ENCODE measurements around the gene PLEKHM1.
A peak's percentile ranks its signal among the peaks of the same experiment; 100 is the strongest.
"Not testable (repeated sequence)": the region's sequence is repeated elsewhere in the genome, so short reads cannot be mapped to it uniquely, and the experiment has no call there.

Gene PLEKHM1

GRCh38 chr17:45441526-45442310 lies 48.8 kb downstream of the PLEKHM1 start:
- DNase-seq (ENCODE audit: low spot score) = no peak

- not testable (repeated sequence) for DNase-seq (ENCODE audit: low spot score)
These were observed 49.5 kb downstream of the PLEKHM1 start for GRCh38 chr17:45440839-45441515.

GRCh38 chr17:45440161-45440778 lies 50.3 kb downstream of the PLEKHM1 start:
- peak; percentile 19 for DNase-seq (ENCODE audit: low spot score)

DNA sequence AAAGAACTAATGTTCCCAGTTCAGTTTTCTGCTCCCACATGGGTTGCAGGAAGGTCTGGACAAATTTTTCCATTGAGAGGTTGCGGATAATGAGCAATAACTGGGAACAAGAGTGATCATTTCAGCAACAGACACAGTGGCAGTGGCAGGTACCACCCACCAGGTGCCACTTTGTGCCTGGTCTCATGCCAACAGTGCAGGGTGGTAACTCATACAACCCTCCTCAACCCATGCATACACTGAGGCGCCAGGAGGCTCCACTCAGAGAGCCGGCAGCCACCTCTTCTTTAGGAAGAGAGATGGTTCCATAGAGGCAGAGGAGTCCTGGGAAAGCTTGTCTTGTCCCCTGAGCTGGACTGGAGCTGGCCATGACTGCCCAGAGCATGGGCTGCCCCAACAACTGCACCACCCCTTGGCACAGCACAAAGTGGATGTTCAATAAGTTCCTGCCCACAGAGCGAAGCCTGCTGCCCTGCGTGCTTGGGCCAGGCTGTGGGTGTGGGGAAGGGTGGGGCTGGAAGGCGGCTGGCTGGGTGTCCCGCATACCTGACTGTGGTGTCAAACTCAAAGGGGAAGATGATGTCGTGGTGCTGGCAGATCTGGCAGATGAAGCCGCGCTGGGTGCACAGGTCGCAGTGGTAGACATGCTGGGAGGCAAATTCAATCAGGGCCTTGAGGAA lies 51.5 kb downstream of the PLEKHM1 start:
- DNase-seq (ENCODE audit: low spot score) = no peak

DNA sequence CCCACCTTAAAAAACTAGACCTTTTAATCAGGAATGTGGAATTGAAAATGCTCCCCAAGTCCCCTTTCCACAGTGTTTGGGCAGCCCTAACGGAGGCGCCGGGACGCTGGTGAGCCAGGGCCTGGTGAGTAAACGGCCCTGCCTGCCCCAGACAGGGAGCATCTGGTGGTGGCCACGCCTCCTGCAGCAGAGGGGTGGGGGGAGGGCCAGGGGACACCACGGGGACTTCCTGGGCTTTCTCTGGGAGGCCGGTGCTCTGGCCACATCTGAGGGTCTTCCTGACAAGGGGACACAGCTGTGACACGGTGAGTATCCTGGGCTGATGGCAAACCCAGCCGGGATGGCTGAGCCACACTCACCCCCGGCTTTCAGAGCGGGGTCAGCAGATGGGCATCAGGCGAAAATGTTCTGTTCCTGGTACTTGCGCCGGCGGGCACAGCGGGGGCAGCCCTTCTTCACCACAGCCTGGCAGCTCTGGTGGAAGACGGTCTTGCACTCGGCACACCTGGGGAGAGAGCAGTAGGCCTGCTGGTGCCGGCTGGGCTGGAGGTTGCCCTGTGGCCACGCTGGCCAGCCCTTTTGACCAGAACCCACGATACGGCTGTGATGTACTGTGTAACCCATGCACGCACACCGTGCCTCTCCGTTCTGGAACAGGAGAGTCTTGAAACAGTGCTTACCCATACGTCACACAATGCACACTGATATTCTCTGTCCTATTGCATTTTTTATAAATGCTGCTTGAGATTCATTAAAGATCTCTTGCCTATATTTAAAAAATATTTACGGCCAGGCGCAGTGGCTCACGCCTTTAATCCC lies 52.8 kb downstream of the PLEKHM1 start:
- DNase-seq (ENCODE audit: low spot score) = no peak

- DNase-seq (ENCODE audit: low spot score) = no peak
These were observed 53.7 kb downstream of the PLEKHM1 start for GRCh38 chr17:45436625-45437464.

DNA sequence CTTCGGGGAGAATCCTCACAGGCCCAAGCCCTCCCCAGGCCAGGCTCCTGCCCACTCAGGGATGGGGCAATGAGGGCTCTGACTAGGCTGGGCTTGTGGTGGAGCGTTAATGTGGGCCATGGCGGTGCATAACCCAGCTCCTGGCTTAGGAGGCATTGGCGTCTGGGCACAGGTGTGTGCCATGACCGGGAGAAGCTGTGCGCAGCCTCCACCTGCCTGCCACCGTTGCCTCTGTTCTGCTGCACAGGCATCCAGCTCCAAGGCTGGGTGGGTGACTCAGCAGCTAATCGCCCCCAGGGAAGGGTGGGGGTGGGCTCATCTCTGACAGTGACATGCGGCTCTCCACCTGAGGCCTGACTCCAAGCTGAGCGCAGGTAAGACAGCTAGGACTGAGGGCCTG lies 54.4 kb downstream of the PLEKHM1 start:
- DNase-seq (ENCODE audit: low spot score) = no peak

- DNase-seq (ENCODE audit: low spot score) = no peak
These were observed 55.0 kb downstream of the PLEKHM1 start for GRCh38 chr17:45435481-45435880.

DNA sequence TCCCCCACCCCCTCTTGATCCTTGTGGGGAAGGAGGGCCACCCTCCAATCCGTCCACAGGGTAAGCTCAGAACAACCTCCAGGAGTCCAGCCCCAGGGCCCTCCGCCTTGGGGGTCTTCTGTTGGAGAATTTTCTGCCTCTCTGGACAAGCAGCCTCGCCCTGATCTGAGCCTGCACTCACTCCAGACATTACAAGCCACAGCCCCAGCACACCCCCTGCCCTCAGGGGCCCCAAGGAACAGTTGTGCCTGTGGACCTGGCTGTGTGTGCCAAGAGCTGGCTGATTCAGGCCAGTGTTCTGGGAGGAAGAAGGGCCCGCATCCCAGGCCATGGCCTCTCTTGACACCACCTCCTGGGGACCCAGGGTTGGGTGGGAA lies 57.4 kb downstream of the PLEKHM1 start:
- no peak for DNase-seq (ENCODE audit: low spot score)

- DNase-seq (ENCODE audit: low spot score) = peak; percentile 38
These were observed 57.9 kb downstream of the PLEKHM1 start, which contains the start of gene ARHGAP27 for GRCh38 chr17:45432405-45433158. Gene ARHGAP27, minus strand, starts transcription at chr17:45432870. Its CDS starts 2,591 bp downstream, at chr17:45430279.

- DNase-seq (ENCODE audit: low spot score) = peak; percentile 84
These were observed 58.8 kb downstream of the PLEKHM1 start for GRCh38 chr17:45431531-45432404.

DNA sequence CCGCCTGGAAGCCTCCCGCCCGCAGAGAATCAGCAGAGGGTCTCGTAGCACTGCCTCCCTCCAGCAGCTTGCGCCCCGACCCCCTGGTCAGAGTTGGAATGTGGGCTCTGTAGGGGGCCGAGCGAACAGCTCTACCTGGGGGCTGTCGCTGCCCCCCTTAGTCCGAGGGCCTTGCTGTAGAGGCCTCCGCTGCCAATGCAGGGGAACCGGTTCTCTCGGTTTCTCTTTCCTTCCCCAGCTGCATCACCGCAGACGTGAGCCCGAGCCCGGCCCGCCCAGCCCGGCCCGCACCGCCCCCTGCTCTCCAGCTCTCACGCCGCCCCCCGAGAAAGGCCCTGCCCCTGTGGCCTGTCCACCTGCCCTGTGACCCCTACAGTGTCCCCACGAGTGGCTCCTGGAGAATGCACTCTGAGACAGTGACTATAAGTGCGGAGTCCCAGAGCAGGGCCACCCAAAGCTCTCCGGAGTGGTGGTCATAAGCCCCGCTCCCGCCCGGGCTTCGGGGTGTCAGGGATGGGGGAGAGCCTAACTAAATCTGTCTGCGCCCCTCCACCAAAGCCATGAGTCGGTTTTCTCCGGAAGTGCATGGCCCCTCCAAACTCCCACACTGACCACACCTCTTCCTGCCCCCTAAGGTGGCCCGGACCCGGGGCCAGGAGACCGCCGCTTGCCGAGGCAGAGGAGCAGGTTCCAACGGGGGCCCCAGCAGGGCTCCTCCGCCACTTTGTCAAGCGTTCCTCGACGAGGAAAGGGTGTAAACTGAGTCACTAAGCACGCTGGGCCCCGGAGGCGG lies 59.6 kb downstream of the PLEKHM1 start:
- DNase-seq (ENCODE audit: low spot score) = no peak

- DNase-seq (ENCODE audit: low spot score) = no peak
These were observed 60.3 kb downstream of the PLEKHM1 start for GRCh38 chr17:45430006-45430737.

DNA sequence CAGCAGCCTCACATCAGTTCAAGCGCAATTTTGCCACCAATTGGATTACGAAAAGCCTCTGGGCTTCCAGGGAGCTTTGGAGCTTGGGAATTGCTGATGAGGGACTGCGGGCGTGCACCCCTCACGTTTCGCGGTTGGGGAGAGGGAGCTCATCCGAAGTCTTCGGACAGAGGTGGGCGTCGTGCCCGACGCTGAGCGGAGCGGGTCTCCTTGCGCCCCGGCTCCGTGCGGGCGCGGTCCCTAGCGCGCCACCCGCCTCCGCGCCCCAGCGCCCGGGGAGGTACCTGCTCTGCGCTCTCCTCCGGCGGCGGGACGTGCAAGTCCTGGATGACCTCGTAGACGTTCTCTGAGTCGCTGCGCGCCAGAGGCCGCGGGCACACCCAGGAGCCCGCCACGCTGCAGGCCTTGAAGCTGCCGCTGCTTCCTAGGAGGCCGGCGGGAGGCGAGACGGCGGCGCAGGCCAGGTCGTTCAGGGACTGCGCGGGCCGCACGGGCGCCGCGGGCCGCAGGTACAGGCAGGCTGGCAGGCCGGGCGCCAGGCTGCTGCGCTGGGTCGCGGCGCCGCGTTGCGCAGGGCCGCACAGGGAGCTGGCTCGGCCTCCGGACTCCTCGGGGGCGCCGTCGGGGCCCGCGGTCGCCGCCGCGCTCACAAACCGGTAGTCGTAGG lies 61.0 kb downstream of the PLEKHM1 start:
- no peak for DNase-seq (ENCODE audit: low spot score)

GRCh38 chr17:45428931-45429338 lies 61.6 kb downstream of the PLEKHM1 start:
- DNase-seq (ENCODE audit: low spot score) = no peak

GRCh38 chr17:45428050-45428617 lies 62.4 kb downstream of the PLEKHM1 start:
- DNase-seq (ENCODE audit: low spot score) = peak; percentile 68
